Measurements from ENCODE around the gene CNNM4.
"Not testable (repeated sequence)": the region's sequence is repeated elsewhere in the genome, so short reads cannot be mapped to it uniquely, and the experiment has no call there.

The CNNM4 gene

GRCh38 chr2:96796497-96796896, 35.8 kb downstream of the CNNM4 start:
- DNase-seq: not testable (repeated sequence)

- no peak for DNase-seq
These were observed 36.4 kb downstream of the CNNM4 start for GRCh38 chr2:96797066-96797625.

- no peak for DNase-seq
These were observed 38.3 kb downstream of the CNNM4 start for GRCh38 chr2:96798733-96799622.

GRCh38 chr2:96799623-96799935, 38.9 kb downstream of the CNNM4 start:
- no peak for DNase-seq

- DNase-seq: no peak
These were observed 39.6 kb downstream of the CNNM4 start for GRCh38 chr2:96800061-96801004.

- DNase-seq: peak; percentile 73
These were observed 40.5 kb downstream of the CNNM4 start for GRCh38 chr2:96801005-96801785.

GRCh38 chr2:96801786-96802595, 41.3 kb downstream of the CNNM4 start:
- DNase-seq: peak; percentile 40

GRCh38 chr2:96802721-96803120, 42.0 kb downstream of the CNNM4 start:
- no peak for DNase-seq

GRCh38 chr2:96804986-96805385, 44.3 kb downstream of the CNNM4 start:
- DNase-seq: no peak

- DNase-seq: not testable (repeated sequence)
These were observed 45.2 kb downstream of the CNNM4 start for GRCh38 chr2:96805946-96806345.

- no peak for DNase-seq
These were observed 45.9 kb downstream of the CNNM4 start for GRCh38 chr2:96806468-96807126.

GRCh38 chr2:96807127-96807471, 46.4 kb downstream of the CNNM4 start:
- DNase-seq: no peak

- no peak for DNase-seq
These were observed 47.6 kb downstream of the CNNM4 start for GRCh38 chr2:96808176-96808837.

- no peak for DNase-seq
These were observed 48.6 kb downstream of the CNNM4 start for GRCh38 chr2:96809216-96809882.

- no peak for DNase-seq
These were observed 49.5 kb downstream of the CNNM4 start for GRCh38 chr2:96809951-96810782.

GRCh38 chr2:96810783-96811192, 50.1 kb downstream of the CNNM4 start:
- DNase-seq: no peak

GRCh38 chr2:96811917-96812316, 51.2 kb downstream of the CNNM4 start:
- no peak for DNase-seq

GRCh38 chr2:96813656-96814055, 53.0 kb downstream of the CNNM4 start:
- no peak for DNase-seq
